Smooth muscle cell (in vitro differentiated cells): Measurements from ENCODE around the gene FOXO3. TPM values are rescaled to one million over a fixed set of nuclear protein-coding genes. Genes with fewer than 3 reads are reported as not detected.
"Not testable (repeated sequence)": the region's sequence is repeated elsewhere in the genome, so short reads cannot be mapped to it uniquely, and the experiment has no call there.

Experiments used
- DNase-seq: peaks from one replicate; lab custom pipeline; 2025; ENCODE audit not compliant: unreplicated experiment; lab: John Stamatoyannopoulos, UW
- H2AFZ ChIP-seq: fragments of 200-600 bp; sonication (generic); 2 replicates; pipeline ENCODE4 v1.6.0; 2016; ENCODE audit warnings: antibody characterized with exemption, low read depth, mild to moderate bottlenecking
- H3F3A ChIP-seq: fragments of 200-600 bp; sonication (generic); 2 replicates; pipeline ENCODE4 v1.6.0; 2017; ENCODE audit warnings: antibody characterized with exemption, low read depth
- H3K27ac ChIP-seq: fragments of 200-600 bp; sonication (generic); 2 replicates; pipeline ENCODE4 v1.5.1; 2016; ENCODE audit warnings: low read depth, mild to moderate bottlenecking
- H3K27me3 ChIP-seq: fragments of 200-600 bp; sonication (generic); 2 replicates; pipeline ENCODE4 v1.6.1; 2016; ENCODE audit warnings: low read depth, mild to moderate bottlenecking
- H3K36me3 ChIP-seq: fragments of 200-600 bp; sonication (generic); 2 replicates; pipeline ENCODE4 v1.5.1; 2016; ENCODE audit warnings: low read depth
- H3K4me1 ChIP-seq: fragments of 200-600 bp; sonication (generic); 2 replicates; pipeline ENCODE4 v1.5.1; 2016; ENCODE audit warnings: low read depth
- H3K4me2 ChIP-seq: fragments of 200-600 bp; sonication (generic); 2 replicates; pipeline ENCODE4 v1.6.0; 2016; ENCODE audit warnings: mild to moderate bottlenecking
- H3K4me3 ChIP-seq: fragments of 200-600 bp; sonication (generic); 2 replicates; pipeline ENCODE4 v1.5.1; 2016; ENCODE audit warnings: mild to moderate bottlenecking
- H3K79me2 ChIP-seq: fragments of 200-600 bp; sonication (generic); 2 replicates; pipeline ENCODE4 v1.6.0; 2016; ENCODE audit warnings: low read depth, mild to moderate bottlenecking
- H3K9ac ChIP-seq: fragments of 200-600 bp; sonication (generic); 2 replicates; pipeline ENCODE4 v1.6.0; 2016; ENCODE audit warnings: low read depth
- H3K9me3 ChIP-seq: fragments of 200-600 bp; sonication (generic); replicated peaks from 2 replicates; pipeline ENCODE4 v1.5.1; 2016; ENCODE audit warnings: low read depth
- H4K20me1 ChIP-seq: fragments of 200-600 bp; sonication (generic); 2 replicates; pipeline ENCODE4 v1.6.0; 2016; ENCODE audit warnings: low read depth
- CTCF ChIP-seq: fragments of 200-600 bp; sonication (generic); IDR thresholded peaks from 2 replicates; pipeline ENCODE4 v1.5.1; 2017; ENCODE audit warnings: borderline replicate concordance, mild to moderate bottlenecking, antibody characterized with exemption; ENCODE audit not compliant: insufficient read depth, poor library complexity, severe bottlenecking
- WGBS: methylation state at CpG from one replicate; pipeline ENCODE4 v1.1.7; 2016; ENCODE audit warnings: low lambda C conversion rate; 5-methylcytosine and 5-hydroxymethylcytosine counted together
- polyA plus RNA-seq: library from polyadenylated mRNA; unstranded; fragments of >200 nt; fragmentation: Nextera tagmentation; extraction: Ambion mirVana; gene quantifications from 2 replicates; pipeline ENCODE4 v1.2.1, GENCODE V29; 2016
- total RNA-seq: library from RNA; depleted of rRNA; stranded (reverse); fragments of >200 nt; gene quantifications from 2 replicates; pipeline ENCODE4 v1.2.3, GENCODE V29; 2014

FOXO3 gene
- total and polyA plus RNA-seq, 2 experiments from 2014 or later = 35.9 to 40.3 TPM

DNA sequence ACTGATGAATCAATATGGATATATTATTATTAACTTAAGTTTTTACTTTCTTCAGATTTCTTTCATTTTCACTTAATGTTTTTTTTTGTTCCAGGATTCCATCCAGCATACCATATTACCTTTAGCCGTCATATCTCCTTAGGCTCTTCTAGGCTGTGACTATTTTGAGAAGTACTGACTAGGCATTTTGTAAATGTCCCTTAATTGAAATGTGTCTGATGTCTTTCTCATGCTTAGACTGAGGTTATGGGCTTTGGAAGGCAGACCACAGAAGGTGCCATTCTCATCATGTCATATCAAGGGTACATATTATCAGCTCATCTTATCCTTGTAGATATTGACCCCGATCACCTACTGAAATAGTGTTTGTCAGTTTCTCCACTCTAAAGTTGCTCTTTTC lies 101.3 kb downstream of the FOXO3 start:
- Histone ChIP-seq H3K36me3 (no peaks in the 10 kb centered on the region), H3F3A (peaks cover 3% of the 10 kb centered on the region), H2AFZ (no peak overlapping the region), H3K79me2 (peaks cover 70% of the 10 kb centered on the region), H3K27ac (peak overlapping the region; percentile 27), H3K9ac (no peak overlapping the region), H3K4me2 (no peak overlapping the region), H3K4me3 (no peak overlapping the region), H3K27me3 (no peaks in the 10 kb centered on the region), H3K9me3 (no peaks in the 10 kb centered on the region), H3K4me1 (peaks cover 5% of the 10 kb centered on the region), H4K20me1 (peaks cover 81% of the 10 kb centered on the region)
- DNase-seq = no peak
- 76% methylated on average over 2 of the region's 2 CpGs for WGBS
- no peak for TF ChIP-seq CTCF

GRCh38 chr6:108662702-108663101 lies 102.0 kb downstream of the FOXO3 start:
- whole genome bisulfite sequencing = 82% methylated on average over 2 of the region's 2 CpGs
- TF ChIP-seq CTCF = no peak
- H3K4me3 ChIP-seq = no peak overlapping the region
- H3K36me3 ChIP-seq = no peaks in the 10 kb centered on the region
- H3K4me2 ChIP-seq = no peak overlapping the region
- no peaks in the 10 kb centered on the region for H3K9me3 ChIP-seq
- H3K79me2 ChIP-seq = peaks cover 69% of the 10 kb centered on the region
- H4K20me1 ChIP-seq = peaks cover 82% of the 10 kb centered on the region
- no peak for DNase-seq
- no peaks in the 10 kb centered on the region for H3K27me3 ChIP-seq
- H2AFZ ChIP-seq = no peak overlapping the region
- H3K9ac ChIP-seq = no peak overlapping the region
- peaks cover 7% of the 10 kb centered on the region for H3F3A ChIP-seq
- H3K27ac ChIP-seq = no peak overlapping the region
- H3K4me1 ChIP-seq = peaks cover 12% of the 10 kb centered on the region

DNA sequence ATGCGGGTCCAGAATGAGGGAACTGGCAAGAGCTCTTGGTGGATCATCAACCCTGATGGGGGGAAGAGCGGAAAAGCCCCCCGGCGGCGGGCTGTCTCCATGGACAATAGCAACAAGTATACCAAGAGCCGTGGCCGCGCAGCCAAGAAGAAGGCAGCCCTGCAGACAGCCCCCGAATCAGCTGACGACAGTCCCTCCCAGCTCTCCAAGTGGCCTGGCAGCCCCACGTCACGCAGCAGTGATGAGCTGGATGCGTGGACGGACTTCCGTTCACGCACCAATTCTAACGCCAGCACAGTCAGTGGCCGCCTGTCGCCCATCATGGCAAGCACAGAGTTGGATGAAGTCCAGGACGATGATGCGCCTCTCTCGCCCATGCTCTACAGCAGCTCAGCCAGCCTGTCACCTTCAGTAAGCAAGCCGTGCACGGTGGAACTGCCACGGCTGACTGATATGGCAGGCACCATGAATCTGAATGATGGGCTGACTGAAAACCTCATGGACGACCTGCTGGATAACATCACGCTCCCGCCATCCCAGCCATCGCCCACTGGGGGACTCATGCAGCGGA lies 102.9 kb downstream of the FOXO3 start:
- not testable (repeated sequence) for H3K36me3 ChIP-seq, H3K27me3 ChIP-seq, H3K9ac ChIP-seq, H3K4me2 ChIP-seq, H3K4me3 ChIP-seq, H2AFZ ChIP-seq, H3K27ac ChIP-seq, H3K9me3 ChIP-seq, H3F3A ChIP-seq, DNase-seq
- H3K4me1 ChIP-seq = peaks cover 15% of the 10 kb centered on the region
- H4K20me1 ChIP-seq = peaks cover 84% of the 10 kb centered on the region
- H3K79me2 ChIP-seq = peaks cover 62% of the 10 kb centered on the region
- 98% methylated on average over 30 of the region's 30 CpGs for whole genome bisulfite sequencing

- no peaks in the 10 kb centered on the region for H3K9me3 ChIP-seq
- no peak for TF ChIP-seq CTCF
- no peak overlapping the region for H2AFZ ChIP-seq
- 79% methylated on average over 3 of the region's 3 CpGs for WGBS
- peaks cover 62% of the 10 kb centered on the region for H3K79me2 ChIP-seq
- no peaks in the 10 kb centered on the region for H3K27me3 ChIP-seq
- peaks cover 15% of the 10 kb centered on the region for H3K4me1 ChIP-seq
- H3K9ac ChIP-seq = no peak overlapping the region
- H3F3A ChIP-seq = peaks cover 7% of the 10 kb centered on the region
- no peak overlapping the region for H3K27ac ChIP-seq
- H3K4me2 ChIP-seq = no peak overlapping the region
- no peak overlapping the region for H3K4me3 ChIP-seq
- no peaks in the 10 kb centered on the region for H3K36me3 ChIP-seq
- DNase-seq = no peak
- H4K20me1 ChIP-seq = peaks cover 84% of the 10 kb centered on the region
These were observed 104.9 kb downstream of the FOXO3 start for GRCh38 chr6:108665495-108666196.
